H7 (cell line): ENCODE results near the gene LIN7B. TPM values are rescaled to one million over a fixed set of nuclear protein-coding genes. Genes with fewer than 3 reads are reported as not detected.
A peak's percentile ranks its signal among the peaks of the same experiment; 100 is the strongest.

Experiments
- DNase-seq: peaks from one replicate; pipeline ENCODE4 v3.0.0; 2012
- H3K27me3 ChIP-seq: 2 replicates; pipeline ENCODE4 v1.6.0; 2011; ENCODE audit warnings: mild to moderate bottlenecking, low read length; ENCODE audit not compliant: control insufficient read depth, insufficient read depth
- H3K36me3 ChIP-seq: replicated peaks from 2 replicates; pipeline ENCODE4 v1.5.1; 2011; ENCODE audit warnings: low read length; ENCODE audit not compliant: control insufficient read depth, insufficient read depth
- H3K4me3 ChIP-seq: 2 replicates; pipeline ENCODE4 v1.5.1; 2011; ENCODE audit warnings: low read depth, mild to moderate bottlenecking, control low read depth, low read length, moderate library complexity; ENCODE audit not compliant: insufficient read depth
- total RNA-seq: library from RNA; depleted of rRNA; stranded (reverse); fragments of >200 nt; shearing (Covaris generic); gene quantifications from 2 replicates; pipeline ENCODE4 v1.2.3, GENCODE V29; 2014

LIN7B gene
- total RNA-seq, 1 experiment from 2014 or later: 4.1 TPM

DNA sequence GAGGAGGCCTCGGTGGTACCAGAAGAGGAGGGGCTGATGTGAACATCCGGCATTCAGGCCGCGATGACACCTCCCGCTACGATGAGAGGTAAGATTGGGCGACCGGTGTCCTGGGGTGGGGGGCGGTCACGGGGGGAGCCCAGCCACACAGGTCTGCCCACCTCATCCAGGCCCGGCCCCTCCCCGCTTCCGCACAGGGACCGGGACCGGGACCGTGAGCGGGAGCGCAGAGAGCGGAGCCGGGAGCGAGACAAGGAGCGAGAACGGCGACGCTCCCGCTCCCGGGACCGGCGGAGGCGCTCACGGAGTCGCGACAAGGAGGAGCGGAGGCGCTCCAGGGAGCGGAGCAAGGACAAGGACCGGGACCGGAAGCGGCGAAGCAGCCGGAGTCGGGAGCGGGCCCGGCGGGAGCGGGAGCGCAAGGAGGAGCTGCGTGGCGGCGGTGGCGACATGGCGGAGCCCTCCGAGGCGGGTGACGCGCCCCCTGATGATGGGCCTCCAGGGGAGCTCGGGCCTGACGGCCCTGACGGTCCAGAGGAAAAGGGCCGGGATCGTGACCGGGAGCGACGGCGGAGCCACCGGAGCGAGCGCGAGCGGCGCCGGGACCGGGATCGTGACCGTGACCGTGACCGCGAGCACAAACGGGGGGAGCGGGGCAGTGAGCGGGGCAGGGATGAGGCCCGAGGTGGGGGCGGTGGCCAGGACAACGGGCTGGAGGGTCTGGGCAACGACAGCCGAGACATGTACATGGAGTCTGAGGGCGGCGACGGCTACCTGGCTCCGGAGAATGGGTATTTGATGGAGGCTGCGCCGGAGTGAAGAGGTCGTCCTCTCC lies 6.3 kb upstream of the LIN7B start:
- H3K27me3 ChIP-seq: no peaks in the 10 kb centered on the region
- H3K36me3 ChIP-seq: peaks cover 26% of the 10 kb centered on the region
- no peak overlapping the region for H3K4me3 ChIP-seq
- DNase-seq: no peak

DNA sequence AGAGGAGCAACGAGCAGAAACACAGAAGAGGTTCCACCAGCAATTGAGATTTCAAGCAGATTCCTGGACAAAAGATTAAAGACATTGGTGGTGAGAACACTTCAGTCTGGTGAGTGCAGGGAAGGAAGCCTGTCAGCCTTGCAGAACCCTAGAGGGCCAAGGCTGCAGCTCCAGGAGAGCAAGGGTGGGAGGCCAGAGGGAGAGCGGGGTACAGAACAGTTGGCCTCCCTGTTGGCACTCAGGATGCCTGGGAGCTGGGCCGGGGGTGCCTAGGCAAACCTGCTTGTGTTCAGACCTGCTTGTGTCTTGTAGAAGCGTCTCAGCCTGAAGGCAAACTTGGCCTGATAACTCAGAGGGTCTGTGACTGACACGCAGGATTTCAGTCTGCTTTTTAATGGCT lies 5.1 kb upstream of the LIN7B start:
- peaks cover 23% of the 10 kb centered on the region for H3K36me3 ChIP-seq
- peaks cover 2% of the 10 kb centered on the region; the same call in 1 of the 2 replicates for H3K27me3 ChIP-seq
- DNase-seq: no peak
- H3K4me3 ChIP-seq: no peak overlapping the region

DNA sequence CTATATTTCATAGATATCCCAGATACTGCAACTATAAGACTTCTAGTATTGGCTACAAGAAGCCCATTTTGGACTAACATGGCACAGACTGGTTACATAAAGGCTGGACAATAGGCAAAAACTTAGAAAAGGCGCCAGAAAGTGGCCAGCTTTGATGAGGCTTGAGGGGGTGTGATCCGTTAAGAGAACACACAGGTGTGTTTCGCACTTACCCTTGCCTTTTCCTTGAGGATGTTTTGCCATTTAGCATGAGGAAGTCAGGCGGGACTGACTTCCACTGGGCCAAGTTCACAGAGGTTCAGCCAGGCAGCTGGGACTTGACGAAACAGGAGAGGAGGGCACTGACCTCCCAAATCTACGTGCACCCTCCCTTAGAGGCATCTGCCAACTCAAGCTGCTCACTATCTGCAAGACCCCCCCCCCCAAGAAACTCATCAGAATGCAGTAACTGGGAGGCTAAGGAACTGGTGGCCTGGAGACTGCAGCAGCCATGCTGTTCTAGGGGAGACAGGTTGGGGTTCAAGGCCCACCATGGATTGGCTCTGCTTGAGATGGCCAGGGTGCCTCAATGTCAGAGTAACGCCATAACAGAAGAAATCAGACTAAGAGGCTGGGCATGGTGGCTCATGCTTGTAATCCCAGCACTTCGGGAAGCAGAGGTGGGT lies 4.5 kb upstream of the LIN7B start:
- Histone ChIP-seq H3K27me3 (peaks cover 5% of the 10 kb centered on the region; the same call in 1 of the 2 replicates), H3K36me3 (peaks cover 21% of the 10 kb centered on the region)

DNA sequence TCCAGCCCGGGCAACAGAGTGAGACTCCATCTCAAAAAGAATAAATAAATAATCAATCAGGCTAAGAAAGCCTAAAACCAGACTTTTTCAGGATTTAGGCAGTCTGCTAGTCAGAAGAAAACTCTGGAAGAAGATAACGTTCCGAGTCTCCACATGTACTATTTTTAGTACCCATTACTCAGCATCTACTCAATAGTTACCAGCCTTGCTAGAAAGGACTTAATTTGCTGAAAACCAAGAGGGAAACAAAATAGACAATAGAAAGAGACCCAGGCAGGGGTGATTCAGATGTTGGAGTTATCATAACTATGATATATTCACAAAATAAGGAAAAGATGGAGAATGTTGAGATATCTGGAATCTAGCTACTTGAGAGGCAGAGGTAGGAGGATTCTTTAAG lies 3.6 kb upstream of the LIN7B start:
- DNase-seq: no peak
- H3K27me3 ChIP-seq: peaks cover 13% of the 10 kb centered on the region
- H3K4me3 ChIP-seq: no peak overlapping the region
- H3K36me3 ChIP-seq: peaks cover 17% of the 10 kb centered on the region

More for the DNA sequence above, 4.5 kb upstream of the LIN7B start:
- H3K4me3 ChIP-seq: no peak overlapping the region
- no peak for DNase-seq

DNA sequence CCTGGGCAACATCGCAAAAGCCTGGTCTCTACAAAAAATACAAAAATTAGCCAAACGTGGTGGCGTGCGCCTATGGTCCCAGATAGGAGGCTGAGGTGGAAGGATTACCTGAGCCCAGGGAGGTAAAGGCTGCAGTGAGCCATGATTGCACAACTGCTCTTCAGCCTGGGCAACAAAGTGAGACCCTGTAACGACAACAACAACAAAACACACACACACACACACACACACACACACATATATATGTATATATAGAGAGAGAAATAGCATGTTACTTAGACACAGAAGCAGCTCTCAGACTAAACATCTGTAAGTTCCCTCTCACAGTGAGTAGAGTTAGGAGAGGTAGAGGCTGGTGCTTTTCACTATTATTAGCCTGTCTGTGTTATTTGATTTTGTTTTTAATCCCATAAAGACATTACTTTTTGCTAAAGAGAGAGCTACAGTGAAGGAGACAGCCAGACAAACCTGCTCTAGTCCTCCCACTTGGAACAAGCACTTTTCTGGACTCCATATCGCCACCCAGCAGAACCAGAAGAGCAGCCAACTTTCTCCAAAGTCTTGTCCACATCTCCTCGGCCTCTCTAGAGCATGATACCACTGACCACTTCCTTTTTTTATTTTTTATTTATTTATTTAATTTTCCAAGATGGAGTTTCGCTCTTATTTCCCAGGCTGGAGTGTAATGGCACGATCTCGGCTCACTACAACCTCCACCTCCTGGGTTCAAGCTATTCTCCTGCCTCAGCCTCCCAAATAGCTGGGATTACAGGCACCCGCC lies 2.8 kb upstream of the LIN7B start:
- peaks cover 13% of the 10 kb centered on the region for H3K27me3 ChIP-seq
- no peak overlapping the region for H3K4me3 ChIP-seq
- H3K36me3 ChIP-seq: peaks cover 11% of the 10 kb centered on the region
- no peak for DNase-seq

DNA sequence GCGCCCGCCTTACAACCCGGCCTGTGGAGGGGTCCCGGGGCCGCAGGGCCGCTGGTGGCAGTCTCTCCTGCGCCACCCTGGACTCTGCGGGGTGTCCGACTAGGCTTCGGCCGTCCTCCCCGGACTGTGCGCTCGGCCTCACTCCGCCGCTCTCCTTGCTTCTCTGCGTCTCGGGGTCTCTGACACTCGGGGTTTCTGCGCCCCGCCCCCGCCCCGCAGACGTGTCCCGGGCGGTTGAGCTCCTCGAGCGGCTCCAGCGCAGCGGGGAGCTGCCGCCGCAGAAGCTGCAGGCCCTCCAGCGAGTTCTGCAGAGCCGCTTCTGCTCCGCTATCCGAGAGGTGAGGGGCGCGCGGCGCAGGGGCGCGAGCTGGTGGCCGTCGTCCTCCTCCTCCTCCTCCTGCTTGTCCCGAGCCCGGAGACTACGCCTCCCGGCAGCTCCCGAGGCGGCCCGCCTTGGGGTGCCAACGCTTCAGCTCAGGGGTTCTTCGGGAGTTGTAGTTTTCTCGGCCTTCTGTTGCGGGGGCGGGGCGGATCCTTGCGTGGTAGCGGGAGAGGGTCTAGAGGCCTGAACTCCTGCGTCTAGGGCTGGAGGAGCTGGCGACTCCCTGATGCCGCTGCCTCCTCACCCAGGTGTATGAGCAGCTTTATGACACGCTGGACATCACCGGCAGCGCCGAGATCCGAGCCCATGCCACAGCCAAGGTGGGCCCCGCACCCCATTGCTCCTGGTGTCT lies 627 bp downstream of the LIN7B start:
- H3K27me3 ChIP-seq: peaks cover 18% of the 10 kb centered on the region
- DNase-seq: peak; percentile 91
- peak overlapping the region; percentile 80 for H3K4me3 ChIP-seq
- no peaks in the 10 kb centered on the region for H3K36me3 ChIP-seq

DNA sequence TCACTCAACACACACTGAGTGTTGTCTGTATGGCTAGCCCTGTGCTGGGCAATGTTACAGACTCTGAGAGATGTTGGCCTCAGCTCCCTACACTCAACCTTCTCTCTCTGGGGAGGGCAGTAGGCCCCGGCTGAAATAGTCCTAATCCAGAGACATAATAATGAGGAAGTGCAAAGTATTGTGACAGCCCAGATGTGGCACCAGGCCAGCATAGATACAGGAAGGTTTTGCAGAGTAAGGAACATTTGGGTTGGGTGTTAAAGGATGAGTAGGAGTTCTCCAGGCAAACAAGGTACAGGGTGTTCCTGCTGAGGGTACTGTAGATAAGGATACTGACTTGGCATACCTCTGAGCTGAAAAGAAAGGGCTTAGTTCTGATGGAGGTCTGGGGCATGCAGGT lies 2.4 kb downstream of the LIN7B start:
- peaks cover 32% of the 10 kb centered on the region for H3K27me3 ChIP-seq
- no peak overlapping the region for H3K4me3 ChIP-seq
- no peak for DNase-seq
- H3K36me3 ChIP-seq: no peaks in the 10 kb centered on the region

DNA sequence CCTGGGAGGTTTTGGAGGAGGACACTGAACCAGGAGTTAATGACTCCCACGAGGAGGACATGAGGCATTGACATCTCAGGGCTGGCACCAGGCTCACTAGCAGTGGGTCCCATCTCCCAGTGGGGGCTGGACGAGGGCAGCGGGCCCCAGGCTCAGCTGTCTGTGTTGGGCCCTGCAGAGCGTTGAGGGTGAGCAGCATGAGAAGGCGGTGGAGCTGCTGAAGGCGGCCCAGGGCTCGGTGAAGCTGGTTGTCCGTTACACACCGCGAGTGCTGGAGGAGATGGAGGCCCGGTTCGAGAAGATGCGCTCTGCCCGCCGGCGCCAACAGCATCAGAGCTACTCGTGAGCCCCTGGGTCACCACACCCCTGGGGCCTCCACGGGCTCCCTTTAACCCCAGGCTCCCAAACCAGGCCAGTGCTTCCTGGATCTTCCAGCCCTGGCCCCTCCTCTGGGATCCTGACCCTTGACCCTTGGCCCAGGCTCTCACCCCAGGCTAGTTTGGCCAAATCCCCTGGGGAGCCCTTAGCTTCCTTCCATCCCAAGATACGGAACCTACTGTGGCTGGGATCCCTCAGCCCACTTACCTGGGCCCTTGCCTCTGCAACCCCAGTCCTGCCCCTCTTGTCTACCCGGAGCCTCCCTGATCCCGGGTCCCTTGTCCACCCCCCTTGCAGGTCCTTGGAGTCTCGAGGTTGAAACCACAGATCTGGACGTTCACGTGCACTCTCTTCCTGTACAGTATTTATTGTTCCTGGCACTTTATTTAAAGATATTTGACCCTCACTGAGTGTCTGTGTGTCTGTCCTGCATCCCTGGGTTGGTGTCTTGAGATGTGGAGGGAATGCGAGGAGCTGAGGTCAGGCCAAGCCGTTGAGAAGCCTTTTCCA lies 3.8 kb downstream of the LIN7B start:
- DNase-seq: peak; percentile 57
- no peaks in the 10 kb centered on the region for H3K36me3 ChIP-seq
- peak overlapping the region; percentile 96 for H3K4me3 ChIP-seq
- peaks cover 37% of the 10 kb centered on the region for H3K27me3 ChIP-seq

DNA sequence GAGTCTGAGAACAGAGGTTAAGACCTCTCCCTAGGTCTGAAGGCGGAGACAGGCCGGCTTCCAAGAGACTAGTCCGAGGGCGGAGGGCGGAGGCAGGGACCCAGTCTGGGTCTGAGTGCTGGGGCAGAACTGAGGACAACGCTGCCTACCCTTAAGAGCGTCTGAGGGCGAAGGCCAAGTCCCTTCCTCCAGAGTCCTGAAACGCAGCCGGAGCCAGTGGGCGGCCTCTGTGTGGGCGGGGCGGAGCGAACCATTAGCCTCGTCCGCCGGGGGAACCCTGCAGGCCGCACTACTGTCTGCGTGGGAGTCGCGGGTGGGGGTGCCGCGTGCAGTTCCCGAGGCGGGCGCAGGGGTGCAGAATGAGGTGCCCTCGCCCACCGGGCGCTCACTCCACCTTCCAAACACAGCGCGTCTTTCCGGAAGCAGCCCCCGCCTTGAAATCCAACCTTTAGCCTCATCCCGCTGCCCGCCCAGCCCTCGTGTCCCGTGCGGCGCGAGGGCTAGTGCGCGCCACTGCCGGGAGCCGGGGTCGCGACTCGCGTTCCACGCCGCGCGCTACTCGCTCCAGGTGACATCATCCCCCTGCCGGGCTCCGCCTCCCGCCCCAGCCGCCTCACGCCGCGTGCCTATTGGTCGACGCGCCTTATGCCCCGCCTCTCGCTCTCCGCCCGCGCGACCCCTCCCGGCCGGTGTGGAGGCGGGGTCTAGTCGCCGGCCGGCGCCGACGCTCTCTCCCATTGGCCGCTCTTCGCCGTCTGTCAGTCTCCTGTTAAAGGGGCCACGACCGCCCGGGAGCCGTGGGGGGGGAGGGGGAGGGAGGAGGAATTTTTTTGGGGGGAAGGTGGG lies 4.6 kb downstream of the LIN7B start, which contains the start of gene C19orf73:
Gene C19orf73 (minus strand): TSS at position 579 of the 846 bp plus-strand sequence. CDS start 121 bp downstream, at position 458.
- DNase-seq: peak; percentile 100

DNA sequence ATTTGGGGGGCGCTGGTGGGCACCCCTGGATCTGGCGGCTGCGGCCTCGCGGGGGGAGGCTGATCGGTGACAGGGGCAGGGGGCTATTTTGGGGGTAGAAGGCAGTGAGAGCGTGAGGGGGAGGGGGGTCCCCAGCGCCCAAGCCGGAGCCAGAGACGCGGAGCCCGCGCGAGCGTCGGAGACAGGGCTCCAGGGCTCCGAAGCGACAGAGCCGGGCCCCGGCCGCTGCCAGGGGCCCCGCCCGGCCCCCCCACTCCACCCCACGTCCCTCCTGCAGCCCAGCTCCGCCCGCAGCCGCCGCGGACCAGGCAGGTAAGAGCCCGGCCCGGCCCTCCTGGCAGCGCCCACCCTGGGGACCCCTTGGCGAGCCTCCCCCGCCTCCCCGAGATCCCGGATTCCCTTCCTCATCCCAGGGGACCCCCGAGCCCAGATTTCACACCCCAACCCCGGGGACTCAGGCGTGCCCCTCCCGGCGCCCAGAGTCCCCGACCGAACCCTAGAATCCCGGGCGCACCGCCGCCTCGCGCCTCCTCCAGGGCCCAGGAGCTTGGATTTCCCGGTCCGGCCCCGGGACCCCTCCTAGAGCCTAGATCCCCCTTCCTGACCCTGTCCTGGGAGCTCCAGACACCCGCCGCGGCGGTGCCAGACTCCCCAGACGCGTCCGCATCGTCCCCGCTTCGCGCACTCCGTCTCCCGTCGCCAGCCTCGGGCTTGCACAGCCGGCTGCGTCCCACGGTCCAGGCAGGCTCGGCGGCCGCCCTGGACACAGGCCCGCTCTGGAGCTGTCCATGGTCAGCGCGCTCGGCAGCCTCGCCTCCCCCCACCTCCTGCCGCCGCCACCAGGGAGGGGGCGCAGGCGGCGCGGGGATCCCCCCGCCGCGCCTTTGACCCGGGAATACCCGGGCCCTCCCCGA lies 5.5 kb downstream of the LIN7B start, which contains the start of gene PPFIA3:
Gene PPFIA3 (plus strand): TSS at position 134 of the 914 bp plus-strand sequence. CDS start 8,330 bp downstream, outside the sequence.
- Histone ChIP-seq H3K36me3 (no peaks in the 10 kb centered on the region), H3K27me3 (peaks cover 37% of the 10 kb centered on the region), H3K4me3 (peak within 1 kb of the TSS; percentile 96)
- peak; percentile 89 for DNase-seq

More for the DNA sequence above, 4.6 kb downstream of the LIN7B start, which contains the start of gene C19orf73:
- Histone ChIP-seq H3K27me3 (peaks cover 39% of the 10 kb centered on the region), H3K4me3 (peak within 1 kb of the TSS; percentile 96), H3K36me3 (no peaks in the 10 kb centered on the region)

DNA sequence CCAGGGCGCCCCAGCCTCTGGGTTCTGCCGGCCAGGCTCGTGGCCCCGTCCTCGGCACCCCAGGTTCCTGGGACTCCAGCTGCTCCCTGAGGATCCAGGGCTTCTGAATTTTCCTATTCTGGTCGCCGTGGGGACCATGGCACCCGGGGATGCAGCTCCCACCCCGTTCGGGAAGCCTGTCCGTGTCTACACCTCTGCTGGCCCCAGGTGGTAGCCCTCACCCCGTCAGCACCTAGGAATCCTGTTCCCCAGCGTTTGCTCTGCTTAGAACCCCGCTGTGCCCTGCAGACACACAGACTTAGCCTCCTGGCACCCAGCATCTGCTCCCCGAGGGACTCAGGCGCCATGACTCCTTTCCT lies 6.1 kb downstream of the LIN7B start:
- no peak for DNase-seq
- Histone ChIP-seq H3K4me3 (no peak overlapping the region; the same call in 1 of the 2 replicates), H3K27me3 (peaks cover 35% of the 10 kb centered on the region), H3K36me3 (no peaks in the 10 kb centered on the region)

DNA sequence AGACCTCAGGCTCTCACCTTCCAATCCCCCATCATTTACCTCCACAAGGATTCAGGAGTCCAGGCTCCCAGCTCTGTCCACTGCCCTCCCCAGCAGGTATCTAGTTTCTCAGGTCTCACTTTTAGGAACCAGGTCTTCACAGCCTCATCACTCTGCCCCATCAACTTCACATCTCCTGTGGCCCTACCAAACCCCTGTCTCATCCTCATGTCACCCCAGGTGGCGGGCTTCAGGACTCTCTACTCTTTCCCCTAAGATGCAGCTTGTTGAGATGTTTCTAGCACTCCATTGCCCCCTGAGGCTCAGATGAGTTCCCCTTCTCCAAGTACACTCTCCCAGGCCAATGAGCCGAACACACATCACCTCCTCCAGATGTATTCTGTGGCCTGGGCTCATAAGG lies 6.7 kb downstream of the LIN7B start:
- Histone ChIP-seq H3K4me3 (no peak overlapping the region), H3K36me3 (no peaks in the 10 kb centered on the region), H3K27me3 (peaks cover 34% of the 10 kb centered on the region)
- peak; percentile 23 for DNase-seq
